SK-N-SH (cell line): ENCODE measurements around the gene ELAPOR1. TPM values are rescaled to one million over a fixed set of nuclear protein-coding genes. Genes with fewer than 3 reads are reported as not detected.

Source experiments
- CTCF ChIA-PET: fragments of 300-600, 350-600 bp; formaldehyde crosslinking; extraction: SDS; loops from one replicate; lab custom pipeline; 2021; lab: Yijun Ruan, JAX
- POLR2A ChIA-PET: fragments of 350-600 bp; sonication (Branson Sonifier 250); formaldehyde crosslinking; extraction: SDS; loops from one replicate; lab custom pipeline; 2020; ENCODE audit warnings: antibody characterized with exemption, inconsistent platforms; lab: Yijun Ruan, JAX
- DNase-seq: peaks from one replicate; pipeline ENCODE4 v3.0.0; 2012
- H2AFZ ChIP-seq: fragments of 200-600 bp; sonication (generic); 2 replicates; pipeline ENCODE4 v1.8.1; 2016; ENCODE audit warnings: antibody characterized with exemption, mild to moderate bottlenecking, low read depth
- H3F3A ChIP-seq: fragments of 200-600 bp; sonication (generic); replicated peaks from 2 replicates; pipeline ENCODE3; 2016; ENCODE audit warnings: antibody characterized with exemption, mild to moderate bottlenecking; ENCODE audit not compliant: insufficient read depth
- H3K27ac ChIP-seq, 2 experiments: fragments of 200-500 bp in 1 of 2; fragments of 200-600 bp in 1 of 2; sonication (Bioruptor generic) in 1 of 2; sonication (generic), shearing (Covaris generic) in 1 of 2; 2 replicates each; pipeline versions ENCODE4 v1.5.1 to v1.6.1; 2014 to 2016; ENCODE audit warnings: low read depth in 2 of 2, inconsistent platforms in 1 of 2, low read length in 1 of 2, mild to moderate bottlenecking in 1 of 2, mixed read lengths in 1 of 2
- H3K27me3 ChIP-seq: fragments of 200-600 bp; sonication (generic), shearing (Covaris generic); 2 replicates; pipeline ENCODE4 v1.6.1; 2016; ENCODE audit warnings: mixed run types; ENCODE audit not compliant: insufficient read depth
- H3K36me3 ChIP-seq, 2 experiments: fragments of 200-500 bp in 1 of 2; fragments of 200-600 bp in 1 of 2; sonication (Bioruptor generic) in 1 of 2; sonication (generic) in 1 of 2; replicated peaks in 1 of 2; 2 replicates each; pipeline versions ENCODE3 to v1.5.1; 2014 to 2016; ENCODE audit warnings: low read length in 1 of 2, mild to moderate bottlenecking in 1 of 2; ENCODE audit not compliant: insufficient read depth in 2 of 2, control insufficient read depth in 1 of 2
- H3K4me1 ChIP-seq, 2 experiments: fragments of 200-500 bp in 1 of 2; fragments of 200-600 bp in 1 of 2; sonication (Bioruptor generic) in 1 of 2; sonication (generic), shearing (Covaris generic) in 1 of 2; 2 replicates each; pipeline versions ENCODE4 v1.5.1 to v1.6.1; 2014 to 2016; ENCODE audit warnings: low read depth in 1 of 2, low read length in 1 of 2, mixed run types in 1 of 2; ENCODE audit not compliant: insufficient read depth in 2 of 2, control insufficient read depth in 1 of 2
- H3K4me2 ChIP-seq: fragments of 200-600 bp; sonication (generic), shearing (Covaris generic); 2 replicates; pipeline ENCODE4 v1.6.1; 2017; ENCODE audit warnings: mixed run types
- H3K4me3 ChIP-seq, 2 experiments: fragments of 200-500 bp in 1 of 2; fragments of 200-600 bp in 1 of 2; sonication (Bioruptor generic) in 1 of 2; sonication (generic), shearing (Covaris generic) in 1 of 2; 2 replicates each; pipeline versions ENCODE4 v1.5.1 to v1.8.1; 2014 to 2016; ENCODE audit warnings: low read depth in 2 of 2, inconsistent platforms in 1 of 2, low read length in 1 of 2, mild to moderate bottlenecking in 1 of 2, mixed read lengths in 1 of 2, moderate library complexity in 1 of 2
- H3K79me2 ChIP-seq: fragments of 200-600 bp; sonication (generic); 2 replicates; pipeline ENCODE4 v1.8.1; 2017; ENCODE audit warnings: mild to moderate bottlenecking; ENCODE audit not compliant: insufficient read depth
- H3K9ac ChIP-seq: fragments of 200-600 bp; sonication (generic); 2 replicates; pipeline ENCODE4 v1.6.1; 2017; ENCODE audit warnings: mixed run types
- H3K9me2 ChIP-seq: fragments of 200-600 bp; sonication (generic); 2 replicates; pipeline ENCODE4 v1.6.1; 2017; ENCODE audit warnings: mixed run types
- H3K9me3 ChIP-seq: fragments of 200-600 bp; sonication (generic); 2 replicates; pipeline ENCODE4 v1.6.1; 2017; ENCODE audit warnings: mixed run types, mild to moderate bottlenecking, moderate library complexity
- H4K20me1 ChIP-seq: fragments of 200-600 bp; sonication (generic); 2 replicates; pipeline ENCODE4 v1.6.1; 2017; ENCODE audit warnings: mild to moderate bottlenecking, mixed run types; ENCODE audit not compliant: insufficient read depth
- CHD2 ChIP-seq: fragments of 150-350 bp; IDR thresholded peaks from 2 replicates; pipeline ENCODE4 v1.6.1; 2018; ENCODE audit warnings: low read length; ENCODE audit not compliant: partially characterized antibody
- CTCF ChIP-seq: fragments of 200-600 bp; sonication (generic); IDR thresholded peaks from 2 replicates; pipeline ENCODE4 v1.6.1; 2017; ENCODE audit warnings: antibody characterized with exemption, mild to moderate bottlenecking, moderate library complexity
- ELF1 ChIP-seq: IDR thresholded peaks from 2 replicates; pipeline ENCODE4 v1.4.0; 2012
- FOSL2 ChIP-seq: IDR thresholded peaks from 2 replicates; pipeline ENCODE4 v1.4.0; 2012; ENCODE audit warnings: low read depth, mild to moderate bottlenecking, moderate library complexity, borderline replicate concordance
- FOXJ3 ChIP-seq: sonication (generic); formaldehyde crosslinking; IDR thresholded peaks from 2 replicates; pipeline ENCODE4 v1.5.1; 2020; ENCODE audit warnings: mild to moderate bottlenecking, missing genetic modification reagents
- FOXM1 ChIP-seq: IDR thresholded peaks from 2 replicates; pipeline ENCODE4 v1.4.0; 2012; ENCODE audit warnings: low read depth, mild to moderate bottlenecking
- GABPA ChIP-seq: IDR thresholded peaks from 2 replicates; pipeline ENCODE4 v1.4.0; 2012; ENCODE audit warnings: low read depth, mild to moderate bottlenecking
- MEF2A ChIP-seq: IDR thresholded peaks from 2 replicates; pipeline ENCODE4 v1.4.0; 2012; ENCODE audit warnings: low read depth, borderline replicate concordance
- NFIC ChIP-seq: IDR thresholded peaks from 2 replicates; pipeline ENCODE4 v1.4.0; 2012; ENCODE audit warnings: borderline replicate concordance
- NRF1 ChIP-seq: IDR thresholded peaks from 2 replicates; pipeline ENCODE4 v1.6.1; 2012; ENCODE audit warnings: low read depth, mild to moderate bottlenecking, low read length
- PBX3 ChIP-seq: IDR thresholded peaks from 2 replicates; pipeline ENCODE4; 2012
- RAD21 ChIP-seq: IDR thresholded peaks from 2 replicates; pipeline ENCODE4 v1.6.1; 2012; ENCODE audit warnings: mild to moderate bottlenecking, low read length
- RCOR1 ChIP-seq: fragments of 150-350 bp; IDR thresholded peaks from 2 replicates; pipeline ENCODE4 v1.6.1; 2017; ENCODE audit warnings: antibody characterized with exemption, low read length
- RFX5 ChIP-seq: IDR thresholded peaks from 2 replicates; pipeline ENCODE4 v1.6.1; 2012; ENCODE audit warnings: mild to moderate bottlenecking, improper control_type of control experiment, low read length
- RXRA ChIP-seq: IDR thresholded peaks from 2 replicates; pipeline ENCODE4 v1.4.0; 2012; ENCODE audit warnings: low read depth, mild to moderate bottlenecking, borderline replicate concordance
- SIN3A ChIP-seq: IDR thresholded peaks from 2 replicates; pipeline ENCODE4 v1.6.1; 2012; ENCODE audit warnings: low read depth, mild to moderate bottlenecking, low read length, moderate library complexity, borderline replicate concordance
- TAF1 ChIP-seq: IDR thresholded peaks from 2 replicates; pipeline ENCODE4 v1.6.1; 2012; ENCODE audit warnings: low read depth, mild to moderate bottlenecking, low read length, moderate library complexity, borderline replicate concordance
- TEAD4 ChIP-seq: IDR thresholded peaks from 2 replicates; pipeline ENCODE4 v1.4.0; 2012; ENCODE audit warnings: mild to moderate bottlenecking, borderline replicate concordance; ENCODE audit not compliant: insufficient read depth
- USF1 ChIP-seq: IDR thresholded peaks from 2 replicates; pipeline ENCODE4 v1.4.0; 2012; ENCODE audit warnings: low read depth, borderline replicate concordance
- ZBTB33 ChIP-seq: IDR thresholded peaks from 2 replicates; pipeline ENCODE4 v1.4.0; 2012; ENCODE audit warnings: low read depth, borderline replicate concordance
- WGBS: methylation state at CpG from one replicate; pipeline ENCODE4 v1.1.6; 2017; ENCODE audit warnings: low lambda C conversion rate; 5-methylcytosine and 5-hydroxymethylcytosine counted together
- polyA plus RNA-seq, 3 experiments: library from polyadenylated mRNA; depleted of rRNA; stranded (reverse); fragments of >200 nt; gene quantifications; 2 replicates each; pipeline ENCODE4 v1.2.3, GENCODE V29; 2012

The ELAPOR1 gene
- polyA plus RNA-seq, 1 of the 3 experiments (the other 2 are of a cell fraction) = 1.2 TPM

GRCh38 chr1:109104364-109105151 is 9.4 kb upstream of the ELAPOR1 start:
- WGBS = 95% methylated on average over 14 of the region's 20 CpGs
- TF ChIP-seq TAF1 (no peak), FOSL2 (no peak), TEAD4 (no peak), PBX3 (no peak), NFIC (no peak), RXRA (no peak), CHD2 (no peak), ELF1 (no peak), ZBTB33 (no peak), MEF2A (no peak), RCOR1 (no peak), USF1 (no peak), FOXJ3 (CRISPR knock-in tag) (no peak), CTCF (no peak), FOXM1 (no peak), GABPA (no peak), RAD21 (no peak), SIN3A (no peak), RFX5 (no peak), NRF1 (no peak)
- no peak overlapping the region for H3K4me2 ChIP-seq
- CTCF ChIA-PET = interaction anchor here (1.0 to 7.6 kb wide), 2 partner anchors 7 to 10 kb away, joined by 4 to 75 read pairs; partner anchors contain the start of gene ELAPOR1
- H3K9me3 ChIP-seq = no peaks in the 10 kb centered on the region
- peaks cover 11% of the 10 kb centered on the region for H3F3A ChIP-seq
- no peaks in the 10 kb centered on the region for H4K20me1 ChIP-seq
- H3K4me3 ChIP-seq = no peak overlapping the region
- no peak overlapping the region for H2AFZ ChIP-seq
- no peak overlapping the region for H3K27ac ChIP-seq
- DNase-seq = no peak
- H3K4me1 ChIP-seq = no peaks in the 10 kb centered on the region; a peak in 1 of 4 replicates
- peaks cover 0 to 9% of the 10 kb centered on the region in 2 experiments for H3K36me3 ChIP-seq
- no peaks in the 10 kb centered on the region for H3K27me3 ChIP-seq
- peaks cover 32% of the 10 kb centered on the region for H3K79me2 ChIP-seq
- no peaks in the 10 kb centered on the region for H3K9me2 ChIP-seq
- H3K9ac ChIP-seq = no peak overlapping the region
- POLR2A ChIA-PET = no interaction called here
